Adrenal gland (tissue), 5 donors: ENCODE data around the gene CCDC146.

ENCODE experiments used
- CTCF ChIP-seq, 6 experiments: fragments of 450-650 bp in 4 of 6; fragments of 200-600 bp in 2 of 6; sonication (generic) in 1 of 6; IDR thresholded peaks; 1 replicate in 5 of 6; 2 replicates in 1 of 6; pipeline versions ENCODE4 v1.5.1 to v1.8.0; 2016 to 2021; ENCODE audit warnings: antibody characterized with exemption in 6 of 6, mild to moderate bottlenecking in 2 of 6, moderate library complexity in 1 of 6
- POLR2A ChIP-seq, 2 donors: fragments of 450-650 bp; IDR thresholded peaks; one replicate each; pipeline ENCODE4 v1.6.1; 2017; ENCODE audit warnings: antibody characterized with exemption in 2 of 2, mild to moderate bottlenecking in 2 of 2, moderate library complexity in 1 of 2
- donor health status: DM: no; HTN: no; CAD: no.

- TF ChIP-seq POLR2A (IDR thresholded peaks at IDR 0.05): no peak
- no peak for TF ChIP-seq CTCF (IDR thresholded peaks at IDR 0.05)
These were observed 100.8 kb downstream of the CCDC146 start for GRCh38 chr7:77223261-77223660.
